Neural cell (in vitro differentiated cells): Measurements from ENCODE around the gene EXOC4. TPM values are rescaled to one million over a fixed set of nuclear protein-coding genes. Genes with fewer than 3 reads are reported as not detected.
A peak's percentile ranks its signal among the peaks of the same experiment; 100 is the strongest.

Source experiments
- H2AFZ ChIP-seq: fragments of 200-600, 300-800 bp; sonication (generic), shearing (Covaris generic); 2 replicates; pipeline ENCODE4 v1.6.0; 2014; ENCODE audit warnings: low read depth, mild to moderate bottlenecking, antibody characterized with exemption, low read length, moderate library complexity
- H3F3A ChIP-seq: fragments of 200-600 bp; shearing (Covaris generic); 2 replicates; pipeline ENCODE4 v1.6.1; 2016; ENCODE audit warnings: mild to moderate bottlenecking, moderate library complexity, mixed read lengths, antibody characterized with exemption, low read length; ENCODE audit not compliant: insufficient read depth, poor library complexity, severe bottlenecking
- H3K27ac ChIP-seq: fragments of 200-600, 300-800 bp; sonication (generic), shearing (Covaris generic); 2 replicates; pipeline ENCODE4 v1.5.1; 2014; ENCODE audit warnings: mild to moderate bottlenecking, low read length, moderate library complexity
- H3K27me3 ChIP-seq: fragments of 300-800, 200-600 bp; sonication (generic), shearing (Covaris generic); 2 replicates; pipeline ENCODE4 v1.6.0; 2014; ENCODE audit warnings: mild to moderate bottlenecking, low read depth, low read length, moderate library complexity; ENCODE audit not compliant: insufficient read depth
- H3K36me3 ChIP-seq: fragments of 300-800, 200-600 bp; sonication (generic), shearing (Covaris generic); 2 replicates; pipeline ENCODE4 v1.5.1; 2014; ENCODE audit warnings: mild to moderate bottlenecking, antibody characterized with exemption, low read length, moderate library complexity; ENCODE audit not compliant: insufficient read depth
- H3K4me2 ChIP-seq: fragments of 300-800, 200-600 bp; sonication (generic), shearing (Covaris generic); 2 replicates; pipeline ENCODE4 v1.6.0; 2014; ENCODE audit warnings: mild to moderate bottlenecking, low read length
- H3K4me3 ChIP-seq: fragments of 300-800, 200-600 bp; sonication (generic), shearing (Covaris generic); 2 replicates; pipeline ENCODE4 v1.5.1; 2014; ENCODE audit warnings: mild to moderate bottlenecking, low read length, moderate library complexity
- H3K79me2 ChIP-seq: fragments of 200-600 bp; shearing (Covaris generic); replicated peaks from 2 replicates; pipeline ENCODE4 v1.6.0; 2014; ENCODE audit warnings: mild to moderate bottlenecking, low read length, moderate library complexity; ENCODE audit not compliant: insufficient read depth
- H3K9ac ChIP-seq: fragments of 300-800, 200-600 bp; sonication (generic), shearing (Covaris generic); 2 replicates; pipeline ENCODE4 v1.6.1; 2016; ENCODE audit warnings: mild to moderate bottlenecking, low read length, mixed read lengths
- H3K9me2 ChIP-seq: fragments of 200-600 bp; shearing (Covaris generic); 2 replicates; pipeline ENCODE4 v1.6.1; 2016; ENCODE audit warnings: mild to moderate bottlenecking, low read length, mixed read lengths; ENCODE audit not compliant: insufficient read depth
- H3K9me3 ChIP-seq: fragments of 200-600, 300-800 bp; sonication (generic), shearing (Covaris generic); 2 replicates; pipeline ENCODE4 v1.6.1; 2016; ENCODE audit warnings: mild to moderate bottlenecking, mixed run types, low read length, moderate library complexity, mixed read lengths
- H4K20me1 ChIP-seq: fragments of 200-600 bp; shearing (Covaris generic); 2 replicates; pipeline ENCODE4 v1.6.1; 2016; ENCODE audit warnings: mild to moderate bottlenecking, mixed run types; ENCODE audit not compliant: insufficient read depth
- EP300 ChIP-seq: fragments of 450-650 bp; conservative IDR thresholded peaks from 2 replicates; pipeline ENCODE4 v1.6.1; 2014; ENCODE audit warnings: antibody characterized with exemption, mild to moderate bottlenecking, moderate library complexity; ENCODE audit not compliant: poor library complexity, severe bottlenecking
- EZH2 ChIP-seq: fragments of 200-600, 300-800 bp; shearing (Covaris generic), sonication (generic); IDR thresholded peaks from 2 replicates; pipeline ENCODE4 v1.6.1; 2014; ENCODE audit warnings: antibody characterized with exemption, low read length, borderline replicate concordance, mild to moderate bottlenecking; ENCODE audit not compliant: insufficient read depth, poor library complexity, severe bottlenecking
- POLR2AphosphoS5 ChIP-seq: IDR thresholded peaks from 2 replicates; pipeline ENCODE4 v1.6.1; 2012
- TAF1 ChIP-seq: IDR thresholded peaks from 2 replicates; pipeline ENCODE4 v1.6.1; 2012; ENCODE audit warnings: low read depth
- polyA plus RNA-seq: library from polyadenylated mRNA; depleted of rRNA; stranded (reverse); fragments of >200 nt; gene quantifications from 2 replicates; pipeline ENCODE4 v1.2.3, GENCODE V29; 2014
- TF ChIP-seq, protein P1 (sequence below): IDR thresholded peaks from 2 replicates; pipeline ENCODE4 v1.6.1; 2012; ENCODE audit warnings: borderline replicate concordance
- TF ChIP-seq, protein P2 (sequence below): fragments of 450-650 bp; IDR thresholded peaks from 2 replicates; pipeline ENCODE4 v1.5.1; 2014; ENCODE audit warnings: antibody characterized with exemption, mild to moderate bottlenecking, moderate library complexity; ENCODE audit not compliant: poor library complexity, severe bottlenecking

The EXOC4 gene
- polyA plus RNA-seq, 1 donor from 2014 or later, result 36.5 TPM

DNA sequence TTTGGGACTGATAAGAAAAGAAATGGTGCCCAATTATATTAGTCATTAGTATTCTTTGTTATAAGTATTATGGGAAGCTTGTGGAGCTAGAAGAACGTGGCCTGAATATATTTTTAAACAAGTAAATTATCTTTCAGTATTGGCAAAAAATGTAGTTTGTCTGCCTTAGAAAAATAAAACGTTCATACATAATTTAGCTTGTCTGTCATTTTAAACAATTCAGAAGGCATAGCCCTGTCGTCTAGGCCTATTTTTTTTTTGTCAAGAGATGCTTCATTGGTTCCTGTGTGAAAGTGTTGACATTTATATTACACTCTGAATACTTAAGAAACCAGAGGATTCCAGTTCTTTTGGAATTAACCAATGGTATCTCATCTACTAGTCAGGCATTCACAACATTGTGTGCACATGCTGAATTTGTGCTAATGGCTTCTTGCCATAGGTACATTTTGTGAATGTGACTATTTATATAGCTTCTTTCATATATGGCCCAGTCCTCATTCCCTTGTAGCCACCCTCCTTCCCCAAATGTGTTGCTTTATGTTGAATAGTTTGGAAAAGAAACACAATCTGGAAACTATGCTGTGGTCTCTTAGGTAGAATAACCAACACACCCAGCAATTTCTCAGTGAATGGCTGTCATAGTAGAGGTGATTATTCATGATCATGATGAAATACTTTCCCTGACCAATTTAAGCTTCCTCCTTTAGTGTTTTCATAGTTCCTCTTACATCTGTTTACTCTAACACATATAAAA is 435.8 kb downstream of the EXOC4 start:
- Histone ChIP-seq H3K4me2 (peak overlapping the region; percentile 27), H3K79me2 (no peaks in the 10 kb centered on the region), H3K27ac (peak overlapping the region; percentile 83), H3K9me2 (no peaks in the 10 kb centered on the region), H2AFZ (no peak overlapping the region), H3K9me3 (no peaks in the 10 kb centered on the region), H3F3A (no peaks in the 10 kb centered on the region), H3K4me3 (peak overlapping the region; percentile 22), H4K20me1 (no peaks in the 10 kb centered on the region), H3K36me3 (no peaks in the 10 kb centered on the region), H3K9ac (peak overlapping the region; percentile 18), H3K27me3 (no peaks in the 10 kb centered on the region)
- TF ChIP-seq, protein P1, sequence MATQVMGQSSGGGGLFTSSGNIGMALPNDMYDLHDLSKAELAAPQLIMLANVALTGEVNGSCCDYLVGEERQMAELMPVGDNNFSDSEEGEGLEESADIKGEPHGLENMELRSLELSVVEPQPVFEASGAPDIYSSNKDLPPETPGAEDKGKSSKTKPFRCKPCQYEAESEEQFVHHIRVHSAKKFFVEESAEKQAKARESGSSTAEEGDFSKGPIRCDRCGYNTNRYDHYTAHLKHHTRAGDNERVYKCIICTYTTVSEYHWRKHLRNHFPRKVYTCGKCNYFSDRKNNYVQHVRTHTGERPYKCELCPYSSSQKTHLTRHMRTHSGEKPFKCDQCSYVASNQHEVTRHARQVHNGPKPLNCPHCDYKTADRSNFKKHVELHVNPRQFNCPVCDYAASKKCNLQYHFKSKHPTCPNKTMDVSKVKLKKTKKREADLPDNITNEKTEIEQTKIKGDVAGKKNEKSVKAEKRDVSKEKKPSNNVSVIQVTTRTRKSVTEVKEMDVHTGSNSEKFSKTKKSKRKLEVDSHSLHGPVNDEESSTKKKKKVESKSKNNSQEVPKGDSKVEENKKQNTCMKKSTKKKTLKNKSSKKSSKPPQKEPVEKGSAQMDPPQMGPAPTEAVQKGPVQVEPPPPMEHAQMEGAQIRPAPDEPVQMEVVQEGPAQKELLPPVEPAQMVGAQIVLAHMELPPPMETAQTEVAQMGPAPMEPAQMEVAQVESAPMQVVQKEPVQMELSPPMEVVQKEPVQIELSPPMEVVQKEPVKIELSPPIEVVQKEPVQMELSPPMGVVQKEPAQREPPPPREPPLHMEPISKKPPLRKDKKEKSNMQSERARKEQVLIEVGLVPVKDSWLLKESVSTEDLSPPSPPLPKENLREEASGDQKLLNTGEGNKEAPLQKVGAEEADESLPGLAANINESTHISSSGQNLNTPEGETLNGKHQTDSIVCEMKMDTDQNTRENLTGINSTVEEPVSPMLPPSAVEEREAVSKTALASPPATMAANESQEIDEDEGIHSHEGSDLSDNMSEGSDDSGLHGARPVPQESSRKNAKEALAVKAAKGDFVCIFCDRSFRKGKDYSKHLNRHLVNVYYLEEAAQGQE, result peak; percentile 49
- TF ChIP-seq EP300 (peak; percentile 86), TAF1 (no peak), POLR2AphosphoS5 (peak; percentile 45)

DNA sequence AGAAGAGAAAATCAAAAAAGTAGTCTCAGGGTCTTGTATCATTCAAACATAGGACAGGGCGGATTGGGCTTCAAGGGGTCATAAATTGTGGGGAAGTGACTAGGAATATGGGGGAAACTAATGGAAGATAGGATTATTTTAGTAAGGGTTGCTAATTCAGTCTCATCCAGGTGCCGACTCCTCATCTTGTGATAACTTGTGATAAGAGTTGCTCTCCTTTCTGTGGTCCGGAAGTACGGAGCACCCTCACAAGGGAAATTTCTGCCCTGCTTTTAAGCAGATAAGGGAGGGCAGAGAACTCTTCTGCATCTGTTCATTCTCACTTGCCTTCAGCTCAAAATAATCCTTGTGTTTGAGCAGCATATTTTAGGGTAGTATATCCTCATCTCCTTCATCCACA is 437.9 kb downstream of the EXOC4 start:
- Histone ChIP-seq H3K9me2 (no peaks in the 10 kb centered on the region), H3K36me3 (no peaks in the 10 kb centered on the region), H3K9me3 (no peaks in the 10 kb centered on the region), H2AFZ (no peak overlapping the region), H3F3A (no peaks in the 10 kb centered on the region), H3K4me3 (no peak overlapping the region), H3K27me3 (no peaks in the 10 kb centered on the region), H3K9ac (no peak overlapping the region), H3K4me2 (no peak overlapping the region), H3K79me2 (no peaks in the 10 kb centered on the region), H3K27ac (no peak overlapping the region), H4K20me1 (no peaks in the 10 kb centered on the region)
- TF ChIP-seq EZH2, result no peak
- TF ChIP-seq, protein P2, sequence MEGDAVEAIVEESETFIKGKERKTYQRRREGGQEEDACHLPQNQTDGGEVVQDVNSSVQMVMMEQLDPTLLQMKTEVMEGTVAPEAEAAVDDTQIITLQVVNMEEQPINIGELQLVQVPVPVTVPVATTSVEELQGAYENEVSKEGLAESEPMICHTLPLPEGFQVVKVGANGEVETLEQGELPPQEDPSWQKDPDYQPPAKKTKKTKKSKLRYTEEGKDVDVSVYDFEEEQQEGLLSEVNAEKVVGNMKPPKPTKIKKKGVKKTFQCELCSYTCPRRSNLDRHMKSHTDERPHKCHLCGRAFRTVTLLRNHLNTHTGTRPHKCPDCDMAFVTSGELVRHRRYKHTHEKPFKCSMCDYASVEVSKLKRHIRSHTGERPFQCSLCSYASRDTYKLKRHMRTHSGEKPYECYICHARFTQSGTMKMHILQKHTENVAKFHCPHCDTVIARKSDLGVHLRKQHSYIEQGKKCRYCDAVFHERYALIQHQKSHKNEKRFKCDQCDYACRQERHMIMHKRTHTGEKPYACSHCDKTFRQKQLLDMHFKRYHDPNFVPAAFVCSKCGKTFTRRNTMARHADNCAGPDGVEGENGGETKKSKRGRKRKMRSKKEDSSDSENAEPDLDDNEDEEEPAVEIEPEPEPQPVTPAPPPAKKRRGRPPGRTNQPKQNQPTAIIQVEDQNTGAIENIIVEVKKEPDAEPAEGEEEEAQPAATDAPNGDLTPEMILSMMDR, result no peak
